G401 (cell line): ENCODE data around the gene EPHA6. TPM values are rescaled to one million over a fixed set of nuclear protein-coding genes. Genes with fewer than 3 reads are reported as not detected.
"Not testable (repeated sequence)": the region's sequence is repeated elsewhere in the genome, so short reads cannot be mapped to it uniquely, and the experiment has no call there.

ENCODE experiments used
- DNase-seq: peaks from one replicate; pipeline ENCODE4 v3.0.0-alpha.2; 2015; ENCODE audit warnings: low spot score
- in situ Hi-C: cut with HindIII; loops from 2 replicates; pipeline ENCODE4 v1.10.0; 2016; ENCODE audit warnings: low sequenced_read_pairs, mixed read lengths
- total RNA-seq: library from RNA; depleted of rRNA; stranded (reverse); fragments of >200 nt; shearing (Covaris generic); gene quantifications from 2 replicates; pipeline ENCODE4 v1.2.3, GENCODE V29; 2014

EPHA6 gene
- total RNA-seq, 1 experiment from 2014 or later: not detected

DNA sequence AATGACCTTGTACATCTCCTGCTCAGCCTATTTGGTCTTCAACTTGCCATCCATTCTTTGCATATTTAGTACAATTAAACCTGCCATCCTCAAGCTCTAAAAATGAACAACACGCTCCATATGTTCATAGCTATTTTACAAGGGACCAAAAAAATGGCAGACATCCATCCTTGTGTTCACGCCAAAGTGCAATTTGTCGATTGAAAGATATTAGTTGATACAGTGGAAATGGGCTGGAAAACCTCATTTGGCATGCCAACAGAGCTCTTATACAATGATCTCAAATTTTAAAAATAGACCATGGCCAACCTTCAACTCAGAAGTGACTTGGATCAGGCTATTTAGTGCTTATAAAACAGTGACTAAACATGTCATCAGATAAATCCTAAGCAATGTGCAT, 536.6 kb downstream of the EPHA6 start:
- peak; percentile 92 for DNase-seq
- in situ Hi-C loops: no loop called here

DNA sequence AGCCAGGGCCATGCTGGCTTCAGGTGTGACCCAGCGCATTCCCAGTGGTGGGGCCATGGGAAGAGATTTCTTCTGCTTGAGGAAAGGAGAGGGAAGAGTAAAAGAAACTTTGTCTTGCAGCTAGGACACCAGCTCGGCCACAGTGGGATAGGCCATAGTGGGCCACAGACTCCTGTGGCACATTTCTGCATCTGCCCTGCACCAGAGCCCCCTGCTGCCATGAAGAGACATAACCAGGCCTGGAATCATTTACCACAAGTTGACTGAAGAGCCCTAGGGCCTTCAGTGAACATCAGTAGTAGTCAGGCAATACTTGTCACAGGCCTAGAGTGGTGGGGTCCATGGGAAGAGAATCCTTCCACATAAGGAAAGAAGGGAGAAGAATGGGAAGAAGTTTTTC, 538.8 kb downstream of the EPHA6 start:
- in situ Hi-C loops: no loop called here
- DNase-seq: no peak

DNA sequence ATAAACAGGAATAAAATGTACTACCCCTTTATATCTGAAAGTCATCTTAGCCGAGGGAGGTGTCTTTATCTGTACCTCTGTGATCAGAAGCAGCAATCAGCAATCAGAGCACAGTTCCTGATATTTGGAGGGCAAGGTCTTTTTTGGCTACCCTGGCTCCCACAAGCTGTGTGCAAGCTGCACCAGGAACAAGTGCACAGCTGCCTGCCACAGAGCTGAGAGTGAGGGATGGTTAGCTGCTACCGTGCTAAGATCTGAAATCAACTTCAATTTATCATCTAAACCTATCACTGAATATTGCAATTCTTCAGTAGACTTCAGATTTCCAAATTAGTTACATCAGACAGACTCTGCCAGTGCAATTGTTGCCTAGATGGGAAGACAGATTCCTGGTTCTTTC, 545.6 kb downstream of the EPHA6 start:
- no peak for DNase-seq

DNA sequence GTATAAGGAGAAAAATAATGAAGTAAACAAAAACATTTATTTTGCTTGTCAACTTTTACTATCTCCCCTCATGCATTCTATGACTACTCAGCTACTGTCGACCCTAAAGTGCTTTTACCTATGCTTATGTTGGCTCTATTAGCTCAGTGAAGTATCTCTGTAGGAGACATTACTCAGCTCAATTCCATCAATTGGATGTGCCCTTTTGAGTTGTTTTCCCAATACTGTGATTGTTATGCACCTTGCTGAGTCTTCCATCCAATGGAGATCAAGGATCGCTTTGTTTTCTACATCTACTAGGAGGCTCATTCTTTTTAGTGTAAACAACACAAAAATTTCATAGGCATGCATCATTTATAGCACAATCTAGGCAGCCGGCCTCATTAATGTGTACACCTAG, 546.4 kb downstream of the EPHA6 start:
- no peak for DNase-seq
- in situ Hi-C loops: no loop called here

More for the DNA sequence above, 545.6 kb downstream of the EPHA6 start:
- in situ Hi-C loops: no loop called here

DNA sequence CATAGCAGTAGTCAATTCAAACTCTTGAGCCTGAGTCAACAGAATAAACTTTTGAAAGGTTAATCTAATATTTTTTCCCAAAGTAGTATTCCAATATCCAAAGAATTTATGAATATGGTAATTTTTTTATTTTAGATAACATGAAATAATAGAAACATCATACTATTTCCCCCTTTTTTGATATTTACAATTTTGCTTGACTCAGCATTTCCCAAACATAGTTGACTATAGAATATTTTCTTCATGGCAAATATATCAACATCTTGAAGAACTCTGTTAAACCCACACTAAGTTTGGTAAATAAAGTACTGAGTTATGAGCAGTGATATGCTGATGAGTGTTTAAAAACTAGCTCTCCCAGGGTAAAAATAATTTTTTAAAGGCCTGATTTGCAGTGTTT, 570.2 kb downstream of the EPHA6 start:
- in situ Hi-C loops: no loop called here
- DNase-seq: no peak

DNA sequence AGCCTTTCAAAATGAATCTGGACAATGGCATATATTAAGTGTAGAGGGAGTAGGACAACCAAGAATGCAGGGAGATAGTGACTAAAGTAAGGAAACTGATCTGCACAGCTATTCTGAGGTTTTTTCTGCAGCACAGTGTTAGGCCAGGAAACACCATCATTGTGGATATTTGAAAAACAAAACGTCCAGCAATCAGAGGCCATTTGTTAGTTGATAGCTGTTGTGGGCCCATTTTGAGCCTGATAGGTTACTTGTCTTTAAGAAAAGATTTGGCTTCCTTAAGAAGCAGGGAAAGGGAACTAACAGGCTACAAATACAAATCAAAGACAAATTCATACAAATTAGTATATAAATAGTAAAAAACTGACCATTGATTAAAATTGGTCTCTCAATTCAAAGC, 574.4 kb downstream of the EPHA6 start:
- in situ Hi-C loops: no loop called here
- no peak for DNase-seq

DNA sequence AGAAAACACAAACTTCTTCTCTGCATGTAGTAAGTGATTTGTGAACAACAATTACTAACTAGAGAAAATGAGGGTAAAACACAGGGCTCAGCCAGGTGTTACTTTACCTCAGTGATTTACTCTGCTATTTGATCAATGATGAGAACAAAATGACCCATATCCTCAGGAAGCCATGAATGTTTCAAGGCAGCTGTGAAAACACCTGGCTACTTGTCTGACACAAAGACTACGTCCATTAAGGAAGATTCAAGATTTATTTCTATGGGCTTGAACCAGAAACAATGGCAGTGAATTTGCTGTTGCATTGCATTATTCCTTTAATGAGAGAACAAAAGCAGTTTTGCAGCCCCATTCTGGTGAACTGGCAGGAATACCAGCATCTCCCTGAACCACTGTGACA, 575.5 kb downstream of the EPHA6 start:
- in situ Hi-C loops: no loop called here

DNA sequence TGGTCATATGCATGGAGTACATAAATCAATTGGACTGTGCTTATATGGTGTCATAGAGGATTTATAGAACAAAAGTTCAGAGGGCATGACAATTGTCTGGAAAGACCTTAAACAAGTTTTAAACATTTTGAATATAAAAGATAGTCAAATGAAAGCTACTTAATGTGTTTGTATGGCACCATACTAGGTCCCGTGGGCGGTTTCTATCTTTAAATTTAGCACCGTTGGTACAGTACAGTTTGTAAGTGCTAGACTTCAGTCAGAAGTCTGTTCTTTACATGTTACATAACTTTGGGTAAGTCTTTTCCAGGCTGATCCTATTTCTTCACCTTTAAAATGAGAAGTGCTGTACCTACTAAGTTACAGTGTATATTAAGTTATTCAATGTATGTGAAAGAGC, 576.8 kb downstream of the EPHA6 start:
- in situ Hi-C loops: no loop called here

More for the DNA sequence above, 575.5 kb downstream of the EPHA6 start:
- DNase-seq: no peak

DNA sequence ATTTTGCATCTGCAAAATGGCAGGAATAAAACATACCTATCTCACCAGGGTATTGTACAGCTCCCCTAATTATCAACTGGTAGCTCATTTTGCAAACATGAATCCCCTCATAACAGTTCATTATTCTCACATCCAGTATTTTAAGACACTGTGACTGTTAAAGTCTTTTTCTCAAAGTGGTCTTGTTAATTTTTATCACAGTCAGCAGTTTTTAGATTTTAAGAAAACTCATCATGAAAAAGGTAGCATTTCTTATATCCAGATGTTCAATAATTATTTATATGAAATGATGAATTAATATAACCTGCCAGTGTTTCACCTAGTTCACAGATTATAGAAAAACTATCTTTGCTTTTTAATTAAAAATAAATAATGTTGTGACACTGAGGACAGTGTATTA, 595.2 kb downstream of the EPHA6 start:
- in situ Hi-C loops: no loop called here
- no peak for DNase-seq

More for the DNA sequence above, 576.8 kb downstream of the EPHA6 start:
- no peak for DNase-seq

DNA sequence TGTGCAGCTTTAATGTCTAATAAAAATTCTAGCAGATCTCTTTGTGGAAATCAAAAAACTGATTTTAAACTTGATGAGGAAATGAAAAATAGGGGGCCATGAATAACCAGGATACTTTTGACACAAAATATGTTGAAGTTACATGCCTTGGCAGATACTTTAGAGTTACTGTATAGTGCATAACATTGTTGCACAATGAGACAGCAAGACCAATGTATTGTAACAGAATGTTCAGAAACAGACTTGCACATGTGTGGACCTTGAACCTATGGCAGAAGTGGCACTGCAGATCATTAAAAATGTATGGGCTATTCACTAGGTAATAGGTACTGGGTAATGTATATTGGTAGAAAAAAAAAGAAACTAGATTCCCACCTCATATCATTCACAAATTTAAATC, 607.2 kb downstream of the EPHA6 start:
- in situ Hi-C loops: no loop called here
- no peak for DNase-seq

DNA sequence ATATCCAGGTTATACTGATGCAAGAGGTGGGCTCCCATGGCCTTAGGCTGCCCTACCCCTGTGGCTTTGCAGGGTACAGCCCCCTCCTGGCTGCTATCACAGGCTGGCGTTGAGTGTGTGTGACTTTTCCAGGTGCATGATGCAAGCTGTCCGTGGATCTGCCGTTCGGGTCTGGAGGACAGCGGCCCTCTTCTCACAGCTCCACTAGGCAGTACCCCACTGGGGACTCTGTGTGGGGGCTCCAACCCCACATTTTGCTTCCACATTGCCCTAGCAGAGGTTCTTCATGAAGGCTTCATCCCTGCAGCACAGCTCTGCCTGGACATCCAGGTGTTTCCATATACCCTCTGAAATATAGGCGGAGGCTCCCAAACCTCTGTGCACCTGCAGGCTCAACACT, 610.6 kb downstream of the EPHA6 start:
- DNase-seq: no peak
- in situ Hi-C loops: no loop called here

DNA sequence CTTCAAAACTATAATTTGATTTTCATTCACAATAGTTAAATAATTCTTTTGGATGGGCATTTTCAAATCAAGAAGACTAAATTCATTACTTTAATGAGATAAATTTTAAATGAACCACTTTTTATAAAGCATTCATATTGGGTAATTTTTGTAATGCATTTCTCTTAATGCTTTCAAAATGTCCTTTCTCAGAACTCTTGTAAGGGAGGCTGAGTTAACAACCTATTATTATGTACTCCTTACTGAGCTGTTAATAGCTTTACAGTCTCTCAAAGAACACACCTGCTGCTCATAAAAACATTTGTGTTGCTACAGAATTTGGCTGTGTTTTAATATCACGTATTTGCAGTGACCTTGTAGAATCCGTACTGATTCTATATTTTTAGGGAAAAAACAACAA, 616.2 kb downstream of the EPHA6 start:
- peak; percentile 24 for DNase-seq
- in situ Hi-C loops: no loop called here

DNA sequence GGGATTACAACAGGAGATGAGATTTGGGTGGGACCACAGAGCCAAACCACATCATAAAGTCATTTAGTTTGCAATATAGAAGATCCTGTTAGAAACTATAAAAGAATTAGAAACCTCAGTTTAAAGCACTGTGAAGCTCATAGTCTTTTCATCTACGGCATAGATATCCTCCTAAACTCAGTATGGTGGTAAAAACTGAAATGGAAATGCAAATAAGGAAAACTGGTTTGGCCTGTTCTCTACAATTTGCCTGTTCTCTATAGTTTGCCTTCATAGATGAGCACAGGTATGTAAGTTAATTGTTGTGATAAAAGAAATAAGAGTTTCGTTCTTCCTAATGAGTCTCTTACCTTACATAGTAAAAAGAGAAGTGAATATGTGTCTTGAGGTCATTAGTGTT, 618.5 kb downstream of the EPHA6 start:
- no peak for DNase-seq
- in situ Hi-C loops: no loop called here

DNA sequence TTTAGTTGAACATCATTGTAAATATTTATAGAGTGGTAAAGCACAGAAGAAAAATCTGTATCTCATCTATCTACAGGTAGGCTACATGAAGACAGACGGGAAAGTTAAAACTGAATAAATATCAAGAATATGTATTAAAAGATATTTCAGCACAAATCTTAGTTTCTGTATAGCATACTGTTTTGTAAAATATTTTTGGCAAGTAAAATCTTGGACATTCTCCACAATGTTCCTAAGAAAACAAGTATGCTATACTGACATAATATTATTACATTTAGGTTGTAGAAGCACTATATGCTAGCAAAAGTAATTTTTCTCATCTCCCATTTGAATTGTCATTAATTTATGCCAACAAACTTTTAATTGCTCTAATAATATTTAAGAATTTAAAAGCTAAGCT, 623.7 kb downstream of the EPHA6 start:
- DNase-seq: no peak
- in situ Hi-C loops: no loop called here

DNA sequence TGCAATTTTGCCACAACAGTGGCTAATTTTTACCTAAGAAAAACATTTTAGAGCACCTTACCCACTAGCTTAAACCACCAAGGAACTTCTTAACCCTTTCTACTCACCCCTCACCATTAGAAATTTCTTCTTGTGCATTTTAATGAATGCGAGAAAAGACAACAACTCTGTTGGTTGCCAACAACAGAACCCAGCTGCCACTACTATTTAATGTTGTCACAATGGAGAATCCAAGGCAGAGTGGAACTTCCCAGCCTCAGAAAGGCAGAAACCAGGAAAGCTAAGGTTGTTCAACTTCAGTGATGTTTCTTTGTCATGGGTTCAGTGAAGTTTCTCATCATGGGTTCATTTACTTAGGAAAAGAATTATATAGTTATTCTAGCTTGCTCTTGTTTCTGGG, 625.0 kb downstream of the EPHA6 start:
- in situ Hi-C loops: no loop called here
- no peak for DNase-seq

DNA sequence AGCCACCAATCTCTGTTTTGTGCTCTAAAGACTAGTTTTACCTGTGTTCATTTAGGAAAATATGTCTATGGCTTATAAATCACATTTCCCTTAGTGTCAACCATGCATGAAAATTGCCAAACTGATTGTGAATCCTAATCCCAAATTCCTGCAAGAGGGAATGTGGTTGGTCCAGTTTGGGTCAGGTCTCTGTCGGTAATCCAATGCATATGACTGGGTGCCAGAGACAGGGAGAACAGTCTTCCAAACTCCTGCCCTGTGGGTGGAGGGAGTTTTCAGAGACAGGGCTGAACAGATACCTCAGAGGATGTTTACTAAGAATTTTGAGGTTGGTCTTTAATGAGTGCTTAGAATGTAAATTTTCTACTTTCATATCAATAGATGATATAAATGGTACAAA, 649.6 kb downstream of the EPHA6 start:
- DNase-seq: no peak
- in situ Hi-C loops: no loop called here

DNA sequence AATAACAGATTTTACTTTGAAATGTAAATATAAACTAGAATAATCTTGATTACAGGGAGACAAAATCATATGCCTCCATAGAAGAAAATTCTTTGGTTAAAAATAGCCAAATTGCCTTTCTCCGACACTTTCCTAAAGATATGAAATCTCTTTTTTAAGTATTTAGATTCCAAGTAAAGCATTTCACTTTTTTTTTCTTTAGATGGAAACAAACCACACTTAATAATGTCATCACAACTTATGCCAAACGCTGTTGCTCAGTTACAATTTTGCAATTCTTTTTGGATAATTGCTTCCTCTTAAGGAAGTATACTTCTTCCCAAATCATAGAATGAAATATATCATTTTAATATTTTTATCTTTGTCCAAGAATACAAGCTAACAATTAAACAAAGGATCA, 656.1 kb downstream of the EPHA6 start:
- in situ Hi-C loops: no loop called here

DNA sequence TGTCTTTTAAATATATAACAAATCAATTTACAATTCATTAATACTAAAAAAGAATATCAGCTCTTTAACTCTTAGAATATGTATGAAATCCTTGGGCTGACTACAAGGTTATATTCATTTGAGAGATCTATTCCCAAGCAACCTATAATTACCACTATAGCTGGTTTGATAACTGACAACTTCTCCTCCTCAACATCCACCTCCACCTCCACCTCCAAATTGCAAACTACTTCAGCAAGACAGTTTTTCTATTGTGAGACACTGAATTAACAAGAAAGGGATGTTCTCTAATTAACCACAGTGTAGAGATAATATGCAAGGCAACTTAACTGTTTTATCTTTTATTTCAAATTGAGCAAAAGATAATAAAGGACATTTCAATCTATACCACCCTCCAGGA, 665.3 kb downstream of the EPHA6 start:
- DNase-seq: no peak
- in situ Hi-C loops: no loop called here

More for the DNA sequence above, 656.1 kb downstream of the EPHA6 start:
- no peak for DNase-seq

DNA sequence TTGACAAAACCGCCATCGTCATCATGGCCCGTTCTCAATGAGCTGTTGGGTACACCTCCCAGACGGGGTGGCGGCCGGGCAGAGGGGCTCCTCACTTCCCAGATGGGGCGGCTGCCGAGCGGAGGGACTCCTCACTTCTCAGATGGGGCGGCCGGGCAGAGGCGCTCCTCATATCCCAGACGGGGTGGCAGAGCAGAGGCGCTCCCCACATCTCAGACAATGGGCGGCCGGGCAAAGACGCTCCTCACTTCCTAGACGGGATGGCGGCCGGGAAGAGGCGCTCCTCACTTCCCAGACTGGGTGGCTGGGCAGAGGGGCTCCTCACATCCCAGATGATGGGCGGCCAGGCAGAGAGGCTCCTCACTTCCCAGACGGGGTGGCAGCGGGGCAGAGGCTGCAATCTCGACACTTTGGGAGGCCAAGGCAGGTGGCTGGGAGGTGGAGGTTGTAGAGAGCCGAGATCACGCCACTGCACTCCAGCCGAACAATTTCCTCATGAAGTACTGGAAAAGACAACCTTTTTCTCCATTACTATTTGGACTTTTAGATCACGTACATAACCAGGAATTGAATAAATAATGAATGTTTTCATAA, 666.4 kb downstream of the EPHA6 start:
- DNase-seq, in situ Hi-C loops: not testable (repeated sequence)

DNA sequence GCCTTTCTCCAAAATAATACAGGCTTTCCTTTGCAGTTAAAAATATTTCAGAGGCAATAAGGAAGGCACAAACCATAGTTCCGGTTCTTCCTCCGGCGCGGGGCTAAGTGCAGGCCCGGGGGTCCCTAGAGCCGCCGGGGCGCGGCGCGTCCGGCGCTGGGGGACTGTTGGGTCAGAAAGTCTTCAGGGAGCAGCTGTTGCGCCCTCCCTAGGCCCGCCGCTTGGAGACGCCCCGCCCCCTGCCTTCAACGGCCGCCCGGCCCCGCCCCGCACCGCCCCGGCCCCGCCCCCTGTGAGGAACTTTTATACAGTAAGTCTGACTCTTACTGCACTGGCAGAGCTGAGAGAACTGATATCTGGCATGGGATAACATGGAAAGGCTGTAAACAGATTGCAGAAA, 667.0 kb downstream of the EPHA6 start:
- in situ Hi-C loops: no loop called here
- DNase-seq: no peak

DNA sequence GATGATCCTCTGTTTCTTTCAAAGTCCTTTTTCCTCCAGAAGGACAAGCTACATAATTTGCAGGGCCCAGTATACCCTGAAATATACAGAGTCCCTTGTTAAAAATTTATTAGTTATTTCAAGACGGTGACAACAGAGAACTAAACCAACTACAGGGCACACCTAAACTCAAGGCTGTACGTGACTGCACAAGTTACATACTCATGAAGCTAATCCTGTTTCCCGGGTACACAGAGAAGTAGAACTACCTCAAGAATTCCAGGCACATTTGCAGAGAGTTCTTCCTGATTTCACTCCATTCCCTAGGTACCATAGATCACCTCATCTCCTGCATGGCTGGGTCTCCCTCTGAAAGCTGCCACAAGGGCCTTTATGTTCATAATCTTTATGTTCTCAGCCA, 670.8 kb downstream of the EPHA6 start:
- in situ Hi-C loops: no loop called here
- no peak for DNase-seq

DNA sequence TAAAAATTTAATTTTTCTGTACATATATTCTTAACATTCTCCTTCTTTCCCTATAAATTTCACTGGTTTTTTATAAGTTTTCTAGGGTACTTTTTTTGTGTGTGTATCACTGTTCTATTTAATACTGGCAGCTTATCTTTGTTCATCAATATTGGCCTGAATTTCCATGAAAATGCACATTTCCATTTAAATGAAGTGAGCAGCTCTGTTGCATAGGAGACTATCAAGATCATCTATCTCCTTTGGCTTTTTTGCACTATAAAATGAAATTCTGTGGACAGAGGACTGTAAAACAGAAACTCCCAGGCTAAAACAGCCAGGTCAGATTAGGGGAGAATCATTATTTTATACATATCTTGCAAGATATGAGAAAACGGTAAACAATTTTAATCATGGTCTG, 673.2 kb downstream of the EPHA6 start:
- no peak for DNase-seq
- in situ Hi-C loops: no loop called here
